Measurements from ENCODE around the gene OAS2.

OAS2 gene

GRCh38 chr12:112937741-112938719 is 40.3 kb upstream of the OAS2 start, which contains the start of gene OAS3:
TSS of gene OAS3 (plus strand) at chr12:112938474. CDS start at chr12:112938531, 57 bp downstream.
- H3K27me3 ChIP-seq (ENCODE audit: control insufficient read depth, insufficient read depth, low read length): no peaks in the 10 kb centered on the region
- H3K4me1 ChIP-seq: peaks cover 14% of the 10 kb centered on the region
- H3K27ac ChIP-seq: peak within 1 kb of the TSS; percentile 62
- H3K4me2 ChIP-seq (ENCODE audit: low read length): peak within 1 kb of the TSS; percentile 96
- H2AFZ ChIP-seq: peak within 1 kb of the TSS; percentile 85
- peak within 1 kb of the TSS; percentile 68 for H3K4me3 ChIP-seq (ENCODE audit: low read depth, low read length)
- H3K9me3 ChIP-seq (ENCODE audit: control insufficient read depth, low read length): no peaks in the 10 kb centered on the region
- no peak within 1 kb of the TSS for H3K9ac ChIP-seq
- no peaks in the 10 kb centered on the region for H3K36me3 ChIP-seq (ENCODE audit: control insufficient read depth, insufficient read depth, low read length)
- no peak for TF ChIP-seq CTCF (IDR thresholded peaks at IDR 0.05)
- H3K79me2 ChIP-seq: no peaks in the 10 kb centered on the region

GRCh38 chr12:112938751-112939150 is 39.6 kb upstream of the OAS2 start:
- TF ChIP-seq CTCF (IDR thresholded peaks at IDR 0.05): no peak
- Histone ChIP-seq H3K27ac (peak overlapping the region; percentile 62), H3K4me3 (ENCODE audit: low read depth, low read length) (peak overlapping the region; percentile 68), H3K79me2 (no peaks in the 10 kb centered on the region), H2AFZ (peak overlapping the region; percentile 85), H3K27me3 (ENCODE audit: control insufficient read depth, insufficient read depth, low read length) (no peaks in the 10 kb centered on the region), H3K36me3 (ENCODE audit: control insufficient read depth, insufficient read depth, low read length) (no peaks in the 10 kb centered on the region), H3K4me1 (peaks cover 14% of the 10 kb centered on the region), H3K9me3 (ENCODE audit: control insufficient read depth, low read length) (no peaks in the 10 kb centered on the region), H3K9ac (no peak overlapping the region), H3K4me2 (ENCODE audit: low read length) (peak overlapping the region; percentile 96)

- Histone ChIP-seq H3K9me3 (ENCODE audit: control insufficient read depth, low read length) (no peaks in the 10 kb centered on the region), H3K4me2 (ENCODE audit: low read length) (no peak overlapping the region), H3K4me3 (ENCODE audit: low read depth, low read length) (no peak overlapping the region), H3K36me3 (ENCODE audit: control insufficient read depth, insufficient read depth, low read length) (no peaks in the 10 kb centered on the region), H3K27me3 (ENCODE audit: control insufficient read depth, insufficient read depth, low read length) (no peaks in the 10 kb centered on the region), H3K4me1 (peaks cover 14% of the 10 kb centered on the region), H3K27ac (no peak overlapping the region), H3K79me2 (no peaks in the 10 kb centered on the region), H3K9ac (no peak overlapping the region), H2AFZ (no peak overlapping the region)
- no peak for TF ChIP-seq CTCF (IDR thresholded peaks at IDR 0.05)
Measured at GRCh38 chr12:112939761-112940381, 38.4 kb upstream of the OAS2 start.

- Histone ChIP-seq H3K4me3 (ENCODE audit: low read depth, low read length) (no peak overlapping the region), H3K27ac (no peak overlapping the region), H2AFZ (no peak overlapping the region), H3K36me3 (ENCODE audit: control insufficient read depth, insufficient read depth, low read length) (no peaks in the 10 kb centered on the region), H3K4me1 (peaks cover 11% of the 10 kb centered on the region), H3K9ac (no peak overlapping the region), H3K4me2 (ENCODE audit: low read length) (no peak overlapping the region), H3K9me3 (ENCODE audit: control insufficient read depth, low read length) (no peaks in the 10 kb centered on the region), H3K27me3 (ENCODE audit: control insufficient read depth, insufficient read depth, low read length) (no peaks in the 10 kb centered on the region), H3K79me2 (no peaks in the 10 kb centered on the region)
- TF ChIP-seq CTCF (IDR thresholded peaks at IDR 0.05): no peak
Measured at GRCh38 chr12:112941528-112942335, 36.6 kb upstream of the OAS2 start.
